ENCODE data around the gene C10orf90. TPM values are rescaled to one million over a fixed set of nuclear protein-coding genes. Genes with fewer than 3 reads are reported as not detected.

Gene C10orf90, protein sequence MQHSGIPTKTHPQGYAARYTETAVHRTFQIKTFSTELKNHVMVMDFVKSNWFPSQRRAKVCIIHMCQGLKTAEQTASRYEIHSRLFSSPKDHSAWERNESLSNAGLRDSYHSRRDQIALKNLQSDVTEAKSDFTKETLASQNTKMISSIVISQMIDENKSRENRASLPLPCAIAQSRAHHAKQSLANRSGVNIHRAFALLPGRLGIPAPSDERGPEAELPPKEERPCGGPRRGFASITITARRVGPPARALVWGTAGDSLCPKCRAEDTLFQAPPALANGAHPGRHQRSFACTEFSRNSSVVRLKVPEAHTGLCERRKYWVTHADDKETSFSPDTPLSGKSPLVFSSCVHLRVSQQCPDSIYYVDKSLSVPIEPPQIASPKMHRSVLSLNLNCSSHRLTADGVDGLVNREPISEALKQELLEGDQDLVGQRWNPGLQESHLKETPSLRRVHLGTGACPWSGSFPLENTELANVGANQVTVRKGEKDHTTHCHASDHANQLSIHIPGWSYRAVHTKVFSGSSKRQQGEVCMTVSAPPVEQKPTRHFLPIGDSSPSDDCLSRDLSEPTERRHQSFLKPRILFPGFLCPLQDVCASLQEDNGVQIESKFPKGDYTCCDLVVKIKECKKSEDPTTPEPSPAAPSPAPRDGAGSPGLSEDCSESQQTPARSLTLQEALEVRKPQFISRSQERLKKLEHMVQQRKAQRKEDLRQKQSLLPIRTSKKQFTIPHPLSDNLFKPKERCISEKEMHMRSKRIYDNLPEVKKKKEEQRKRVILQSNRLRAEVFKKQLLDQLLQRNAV
- 0.76 TPM for polyA plus RNA-seq (2013, experiment 1 of 2; ENCODE audit: insufficient read length)
- polyA plus RNA-seq (2013, experiment 2 of 2; ENCODE audit: insufficient read length), result 0.53 TPM

- no peak for DNase-seq
Measured at GRCh38 chr10:126670056-126670894, at the start of gene C10orf90. TSS of gene C10orf90 (minus strand) at chr10:126670693. CDS start at chr10:126670480, 213 bp downstream.

- DNase-seq, result no peak
Measured at GRCh38 chr10:126716366-126716765, 45.9 kb upstream of the C10orf90 start.

DNA sequence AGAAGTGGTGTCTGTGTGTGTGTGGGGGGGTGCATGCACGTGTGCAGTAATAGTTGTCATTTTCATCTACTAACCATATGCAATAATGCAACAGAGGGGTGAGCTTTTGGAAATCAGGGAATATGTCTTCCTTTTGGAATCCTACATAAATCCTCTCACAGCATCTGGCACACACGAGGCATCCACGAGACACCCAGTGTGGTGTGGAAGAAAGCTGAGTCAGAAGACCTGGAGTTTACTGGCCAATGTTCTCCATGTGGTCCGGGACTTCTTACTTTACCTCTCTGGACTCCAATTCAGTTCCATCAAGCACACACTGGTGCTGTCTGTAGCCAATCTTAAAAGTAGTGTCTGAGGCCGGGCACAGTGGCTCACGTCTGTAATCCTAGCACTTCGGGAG lies 43.1 kb upstream of the C10orf90 start:
- DNase-seq, result no peak

- DNase-seq, result no peak
Measured at GRCh38 chr10:126712681-126713080, 42.2 kb upstream of the C10orf90 start.

GRCh38 chr10:126705951-126706565 lies 35.6 kb upstream of the C10orf90 start:
- no peak for DNase-seq

DNA sequence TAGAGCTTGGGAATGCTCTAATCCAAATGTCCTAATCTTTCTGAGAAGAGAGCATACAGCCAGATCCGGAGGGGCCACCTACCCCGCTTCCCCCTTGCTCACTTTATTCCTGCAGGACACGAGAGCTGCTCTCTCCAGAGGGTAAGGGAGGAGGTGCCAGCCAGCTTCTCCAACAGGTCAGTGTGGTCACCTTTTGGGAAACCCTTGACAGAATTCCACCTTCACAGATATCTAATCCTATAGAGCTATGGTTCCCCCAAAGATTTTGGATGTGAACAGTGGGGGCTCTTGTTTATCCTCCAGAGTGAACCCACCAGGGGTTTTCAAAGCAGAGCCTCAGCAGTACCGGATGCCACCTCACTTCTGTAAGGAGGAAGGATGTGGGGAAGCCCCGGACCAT lies 34.6 kb upstream of the C10orf90 start:
- no peak for DNase-seq

- DNase-seq, result no peak
Measured at GRCh38 chr10:126704649-126705048, 34.2 kb upstream of the C10orf90 start.

DNA sequence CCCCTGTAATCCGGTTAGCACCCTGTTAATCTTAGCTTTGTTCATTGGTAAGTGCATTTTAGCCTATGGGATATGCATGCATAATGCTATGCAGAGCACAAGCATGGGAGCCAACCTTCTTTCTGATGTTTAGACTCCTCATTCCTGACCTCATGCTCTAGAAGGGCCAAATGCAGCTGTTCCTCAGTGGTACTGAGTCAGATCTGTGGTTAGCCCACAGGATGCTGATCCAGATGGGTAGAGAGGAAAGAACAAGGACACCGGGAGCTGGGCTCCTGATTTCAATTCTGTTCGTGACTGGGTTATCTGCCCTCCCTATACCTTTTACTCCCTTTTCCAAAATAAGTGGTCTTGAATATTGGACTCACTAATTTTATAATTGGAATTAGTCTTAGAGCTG lies 31.7 kb upstream of the C10orf90 start:
- DNase-seq, result peak; percentile 3

DNA sequence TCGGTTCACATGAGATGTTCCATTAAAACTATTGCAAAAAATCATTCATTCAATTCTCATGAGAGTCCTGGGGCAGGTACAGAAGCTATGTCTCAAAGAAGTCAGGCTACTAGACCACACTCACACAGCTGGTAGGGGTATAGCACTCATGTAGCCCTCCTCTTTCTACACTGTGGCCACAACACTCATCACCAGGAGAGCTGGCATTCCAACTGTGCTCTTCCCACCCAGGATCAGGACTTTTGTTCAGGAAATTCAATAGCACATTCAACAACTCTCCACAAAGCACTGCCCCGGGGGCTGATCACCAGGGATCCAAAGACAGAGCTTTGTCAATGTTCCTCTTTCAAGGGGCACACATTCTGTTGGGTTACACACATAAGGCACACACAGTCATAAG lies 31.0 kb upstream of the C10orf90 start:
- DNase-seq, result no peak

GRCh38 chr10:126696684-126697083 lies 26.2 kb upstream of the C10orf90 start:
- no peak for DNase-seq

DNA sequence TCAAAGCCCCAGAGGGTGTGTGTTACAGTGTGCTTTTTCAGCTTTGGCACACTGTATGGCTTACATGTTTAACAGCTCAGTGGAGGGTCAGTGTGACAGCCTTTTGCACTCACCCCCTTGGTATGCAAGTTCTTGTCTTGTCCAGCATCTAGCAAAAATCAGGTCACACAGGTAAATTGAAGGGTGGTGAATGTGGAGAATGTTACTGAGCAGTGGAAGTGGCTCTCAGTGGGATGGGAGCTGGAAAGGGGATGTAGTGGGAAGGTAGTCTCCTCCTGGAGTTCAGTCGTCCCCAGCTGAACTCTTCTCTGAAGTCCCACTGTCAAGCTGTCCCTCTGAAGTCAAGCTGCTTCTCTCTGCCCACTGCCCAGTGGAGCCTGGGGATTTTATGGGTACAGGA lies 21.0 kb upstream of the C10orf90 start:
- no peak for DNase-seq

GRCh38 chr10:126690534-126690933 lies 20.0 kb upstream of the C10orf90 start:
- no peak for DNase-seq

DNA sequence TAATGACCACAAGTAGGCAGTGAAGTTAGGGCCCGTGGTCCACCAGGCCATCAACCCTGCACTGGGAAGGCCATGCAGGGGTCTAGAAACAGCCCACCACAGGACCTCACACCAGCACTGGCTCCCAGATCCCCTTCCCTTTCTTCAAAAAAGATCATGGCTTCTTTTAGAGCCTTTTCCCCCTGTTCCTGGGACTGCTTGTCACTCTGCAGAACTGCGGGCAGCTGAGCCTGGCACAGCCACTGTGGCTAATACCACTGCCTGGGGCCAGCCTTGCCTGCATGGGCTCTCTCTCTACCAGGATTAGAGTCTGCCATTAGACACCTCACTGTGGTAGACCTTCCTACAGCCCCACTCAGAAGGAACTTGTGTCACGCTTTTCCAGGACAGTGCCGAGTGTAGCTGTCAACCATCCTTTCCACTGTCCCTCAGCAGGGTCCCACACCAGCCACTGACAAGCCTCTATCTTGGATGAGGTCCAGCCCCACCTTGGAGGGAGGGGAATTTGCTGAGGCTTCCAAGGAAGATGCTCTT lies 19.0 kb upstream of the C10orf90 start:
- DNase-seq, result no peak

- no peak for DNase-seq
Measured at GRCh38 chr10:126687121-126687606, 16.7 kb upstream of the C10orf90 start.

DNA sequence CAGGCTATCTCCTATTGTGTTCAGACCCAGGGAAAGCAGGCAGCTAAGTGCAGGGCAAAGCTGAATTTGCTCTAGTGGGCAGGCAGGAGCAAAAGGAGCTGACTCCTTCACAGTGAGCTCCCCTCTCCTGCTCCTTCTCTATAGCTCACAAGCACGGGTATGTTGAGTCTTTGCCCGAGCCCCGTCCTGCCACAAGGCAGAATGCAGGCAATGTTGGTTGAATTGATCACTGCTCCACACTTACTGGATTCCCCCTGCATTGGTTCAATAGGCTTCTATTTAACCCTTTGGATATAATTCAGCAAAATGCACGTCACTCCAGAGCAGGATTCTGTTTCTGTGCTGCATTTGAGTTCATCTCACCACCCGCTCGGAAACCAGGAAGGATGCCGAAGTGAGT lies 16.2 kb upstream of the C10orf90 start:
- DNase-seq, result no peak

DNA sequence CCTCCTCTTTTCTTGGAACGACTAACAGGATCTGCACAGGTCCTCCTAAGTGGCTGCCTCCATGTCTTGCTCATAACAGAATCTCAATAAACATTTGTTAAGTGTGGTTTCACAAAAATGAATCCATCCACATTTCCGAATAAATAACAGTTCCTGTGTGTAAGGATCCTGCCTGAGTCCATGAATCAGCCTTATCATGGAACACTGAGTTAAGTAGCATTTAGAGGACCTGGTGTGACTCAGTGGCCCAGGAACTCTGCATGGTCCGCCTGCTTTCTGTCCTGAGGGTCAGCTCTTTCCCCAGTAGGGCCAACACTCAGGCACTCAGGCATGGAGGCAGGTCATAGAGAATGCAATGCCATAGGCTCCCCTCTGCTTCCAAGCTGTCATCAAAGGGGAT lies 15.8 kb upstream of the C10orf90 start:
- DNase-seq, result no peak

DNA sequence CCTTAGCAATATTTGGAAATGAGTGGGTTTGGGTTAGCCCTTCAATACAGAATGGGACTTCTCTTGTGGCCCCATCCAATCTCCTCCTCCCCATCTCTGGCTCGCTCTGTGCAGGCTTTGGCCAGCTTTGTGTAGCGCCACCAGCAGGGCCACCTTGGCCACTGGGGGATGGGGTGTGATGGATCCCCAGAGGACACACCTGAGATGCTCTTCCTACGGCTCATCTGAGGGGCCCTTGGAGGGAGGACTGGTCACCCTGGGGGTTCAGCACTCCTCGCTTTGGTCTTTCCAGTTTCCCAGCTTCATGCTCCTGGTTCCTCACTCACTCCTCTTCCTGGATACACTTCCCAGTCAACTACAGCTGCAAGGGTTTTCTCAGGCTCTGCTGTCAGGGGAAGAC lies 15.3 kb upstream of the C10orf90 start:
- no peak for DNase-seq

- DNase-seq, result no peak
Measured at GRCh38 chr10:126684171-126684745, 13.8 kb upstream of the C10orf90 start.

DNA sequence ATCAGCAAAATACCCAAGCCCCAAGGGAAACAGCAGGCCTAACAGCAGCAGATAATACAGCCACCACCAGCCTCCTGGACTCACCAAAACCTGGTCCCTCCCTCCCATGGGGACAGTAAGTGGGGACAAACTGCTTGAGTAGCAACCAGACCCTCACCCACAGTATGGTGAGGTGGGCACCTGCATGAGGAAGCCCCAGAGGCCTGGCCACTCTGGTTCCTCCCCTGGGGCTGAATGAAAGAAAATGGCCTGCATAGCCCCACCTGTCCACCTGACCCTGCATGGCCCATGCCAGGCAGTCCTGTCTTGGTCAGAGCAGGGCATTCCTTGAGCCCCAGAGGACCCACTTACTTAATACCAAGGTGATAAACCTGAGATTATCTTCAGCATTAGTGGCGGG lies 13.0 kb upstream of the C10orf90 start:
- DNase-seq, result no peak

GRCh38 chr10:126675656-126676438 lies 5.4 kb upstream of the C10orf90 start:
- DNase-seq, result no peak
